Measurements from ENCODE around the gene PMVK.

Gene PMVK

GRCh38 chr1:154886281-154887015, 50.1 kb downstream of the PMVK start:
- TF ChIP-seq POLR2A (IDR thresholded peaks at IDR 0.05; ENCODE audit: extremely low read depth, insufficient read length): no peak
- TF ChIP-seq MYC (IDR thresholded peaks at IDR 0.05; ENCODE audit: low read depth, low read length): no peak
- no peak overlapping the region for H3K4me3 ChIP-seq (ENCODE audit: low read depth, low read length)
- no peak for DNase-seq (ENCODE audit: low read depth)

- TF ChIP-seq POLR2A (IDR thresholded peaks at IDR 0.05; ENCODE audit: extremely low read depth, insufficient read length) (no peak), CTCF (IDR thresholded peaks at IDR 0.05; ENCODE audit: low read depth, low read length) (no peak), MAX (IDR thresholded peaks at IDR 0.05; ENCODE audit: low read depth, low read length) (no peak), MYC (IDR thresholded peaks at IDR 0.05; ENCODE audit: low read depth, low read length) (no peak)
Measured at GRCh38 chr1:154884869-154885701, 51.4 kb downstream of the PMVK start.

GRCh38 chr1:154883919-154884868, 52.3 kb downstream of the PMVK start:
- no peak overlapping the region for H3K4me3 ChIP-seq (ENCODE audit: low read depth, low read length)
- DNase-seq (ENCODE audit: low read depth): no peak
- TF ChIP-seq CTCF (IDR thresholded peaks at IDR 0.05; ENCODE audit: low read depth, low read length) (no peak), MYC (IDR thresholded peaks at IDR 0.05; ENCODE audit: low read depth, low read length) (no peak), POLR2A (IDR thresholded peaks at IDR 0.05; ENCODE audit: extremely low read depth, insufficient read length) (no peak), MAX (IDR thresholded peaks at IDR 0.05; ENCODE audit: low read depth, low read length) (no peak)

More at GRCh38 chr1:154884869-154885701, 51.4 kb downstream of the PMVK start:
- no peak for DNase-seq (ENCODE audit: low read depth)
- H3K4me3 ChIP-seq (ENCODE audit: low read depth, low read length): no peak overlapping the region

- H3K4me3 ChIP-seq (ENCODE audit: low read depth, low read length): no peak overlapping the region
- DNase-seq (ENCODE audit: low read depth): no peak
- TF ChIP-seq POLR2A (IDR thresholded peaks at IDR 0.05; ENCODE audit: extremely low read depth, insufficient read length): no peak
- TF ChIP-seq MAX (IDR thresholded peaks at IDR 0.05; ENCODE audit: low read depth, low read length): no peak
- no peak for TF ChIP-seq MYC (IDR thresholded peaks at IDR 0.05; ENCODE audit: low read depth, low read length)
- TF ChIP-seq CTCF (IDR thresholded peaks at IDR 0.05; ENCODE audit: low read depth, low read length): no peak
Measured at GRCh38 chr1:154881820-154882535, 54.5 kb downstream of the PMVK start.

- DNase-seq (ENCODE audit: low read depth): no peak
- no peak for TF ChIP-seq CTCF (IDR thresholded peaks at IDR 0.05; ENCODE audit: low read depth, low read length)
- TF ChIP-seq MAX (IDR thresholded peaks at IDR 0.05; ENCODE audit: low read depth, low read length): no peak
Measured at GRCh38 chr1:154880671-154881070, 55.8 kb downstream of the PMVK start.

More at GRCh38 chr1:154880671-154881070, 55.8 kb downstream of the PMVK start:
- H3K4me3 ChIP-seq (ENCODE audit: low read depth, low read length): no peak overlapping the region
